Glutamatergic neuron (in vitro differentiated cells): ENCODE data around the gene USP3. TPM values are rescaled to one million over a fixed set of nuclear protein-coding genes. Genes with fewer than 3 reads are reported as not detected.

Source experiments
- DNase-seq: peaks from one replicate; pipeline ENCODE4 v3.0.0; 2022
- H3K27ac Mint-ChIP-seq: one replicate; pipeline ENCODE4 v1.8.0; 2020; ENCODE audit warnings: mild to moderate bottlenecking, mixed read lengths, inconsistent platforms; ENCODE audit not compliant: unreplicated experiment
- H3K27me3 Mint-ChIP-seq: one replicate; pipeline ENCODE4 v1.8.0; 2020; ENCODE audit warnings: mild to moderate bottlenecking, moderate library complexity, mixed read lengths, inconsistent platforms; ENCODE audit not compliant: unreplicated experiment
- H3K36me3 Mint-ChIP-seq: one replicate; pipeline ENCODE4 v1.8.0; 2020; ENCODE audit warnings: mild to moderate bottlenecking, mixed read lengths, inconsistent platforms; ENCODE audit not compliant: unreplicated experiment
- H3K4me1 Mint-ChIP-seq: one replicate; pipeline ENCODE4 v1.8.0; 2020; ENCODE audit warnings: mild to moderate bottlenecking, low read depth, mixed read lengths, inconsistent platforms; ENCODE audit not compliant: unreplicated experiment
- H3K4me3 Mint-ChIP-seq: one replicate; pipeline ENCODE4 v1.8.0; 2020; ENCODE audit warnings: mild to moderate bottlenecking, mixed read lengths, inconsistent platforms; ENCODE audit not compliant: unreplicated experiment
- H3K9me3 Mint-ChIP-seq: one replicate; pipeline ENCODE4 v1.8.0; 2020; ENCODE audit warnings: mild to moderate bottlenecking, moderate library complexity, mixed read lengths, inconsistent platforms; ENCODE audit not compliant: unreplicated experiment
- long read RNA-seq: library from polyadenylated mRNA; unstranded; transcript quantifications from one replicate; pipeline ENCODE4 v2.0.0, GENCODE V29; 2020; ENCODE audit not compliant: unreplicated experiment
- total RNA-seq: library from RNA; stranded (reverse); fragmentation: NEBNext Ultra II Directional; extraction: Animal tissue kit (Norgen Biotek cat#: 25700); gene quantifications from one replicate; pipeline ENCODE4 v1.2.1, GENCODE V29; 2021; ENCODE audit not compliant: unreplicated experiment
- TF ChIP-seq, protein P1 (sequence below): fragments of 200-600 bp; sonication (generic); IDR thresholded peaks from one replicate; pipeline ENCODE4 v1.5.0; 2021; ENCODE audit not compliant: partially characterized antibody, unreplicated experiment

USP3 gene, protein sequence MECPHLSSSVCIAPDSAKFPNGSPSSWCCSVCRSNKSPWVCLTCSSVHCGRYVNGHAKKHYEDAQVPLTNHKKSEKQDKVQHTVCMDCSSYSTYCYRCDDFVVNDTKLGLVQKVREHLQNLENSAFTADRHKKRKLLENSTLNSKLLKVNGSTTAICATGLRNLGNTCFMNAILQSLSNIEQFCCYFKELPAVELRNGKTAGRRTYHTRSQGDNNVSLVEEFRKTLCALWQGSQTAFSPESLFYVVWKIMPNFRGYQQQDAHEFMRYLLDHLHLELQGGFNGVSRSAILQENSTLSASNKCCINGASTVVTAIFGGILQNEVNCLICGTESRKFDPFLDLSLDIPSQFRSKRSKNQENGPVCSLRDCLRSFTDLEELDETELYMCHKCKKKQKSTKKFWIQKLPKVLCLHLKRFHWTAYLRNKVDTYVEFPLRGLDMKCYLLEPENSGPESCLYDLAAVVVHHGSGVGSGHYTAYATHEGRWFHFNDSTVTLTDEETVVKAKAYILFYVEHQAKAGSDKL
- total RNA-seq, result 50.9 TPM
- long read RNA-seq, partial matches to known transcripts, result 0 of 11 reads
- long read RNA-seq, other reads (novel, unspliced or antisense), result 7 of 11 reads

DNA sequence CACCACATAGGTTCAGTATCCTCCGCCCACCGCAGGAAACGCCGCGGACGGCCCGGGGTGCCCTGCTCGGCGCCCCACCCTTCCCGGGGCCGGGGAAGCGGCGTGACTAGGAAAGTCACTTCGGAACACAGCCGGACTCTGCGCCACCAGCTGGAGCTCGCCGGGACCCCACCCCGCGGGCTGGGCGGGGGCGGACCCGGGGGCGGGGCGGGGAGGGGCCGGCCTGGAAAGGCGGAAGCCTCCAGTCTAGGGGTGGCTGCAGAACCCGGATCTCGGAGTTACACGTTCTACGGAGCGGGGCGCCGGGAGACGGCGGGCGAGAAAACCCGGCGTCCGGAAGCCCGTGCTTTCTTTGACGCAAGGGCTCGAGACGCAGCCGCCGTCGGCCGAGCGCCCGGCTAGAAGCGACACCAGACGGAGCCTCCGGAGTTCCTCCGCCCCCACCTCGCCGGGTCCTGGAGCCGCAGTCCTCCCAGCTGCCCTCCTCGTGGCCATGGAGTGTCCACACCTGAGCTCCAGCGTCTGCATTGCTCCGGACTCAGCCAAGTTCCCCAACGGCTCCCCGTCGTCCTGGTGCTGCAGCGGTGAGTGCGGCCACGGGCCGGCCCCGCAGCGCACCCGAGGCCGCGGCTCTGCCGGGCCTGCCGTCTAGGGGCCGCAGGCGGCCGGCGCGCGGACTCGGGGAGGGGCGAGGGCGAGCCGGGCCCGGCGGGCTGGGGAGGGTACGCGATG is at the start of gene USP3:
Gene USP3 (plus strand): TSS at position 347 of the 732 bp plus-strand sequence. CDS start 147 bp downstream, at position 494.
- Mint-ChIP-seq H3K4me3 (peak within 1 kb of the TSS; percentile 91), H3K27ac (peak within 1 kb of the TSS; percentile 77), H3K9me3 (peaks cover 9% of the 10 kb centered on the region), H3K4me1 (peaks cover 26% of the 10 kb centered on the region), H3K36me3 (no peaks in the 10 kb centered on the region), H3K27me3 (peaks cover 30% of the 10 kb centered on the region)
- peak; percentile 92 for DNase-seq
- TF ChIP-seq, protein P1, sequence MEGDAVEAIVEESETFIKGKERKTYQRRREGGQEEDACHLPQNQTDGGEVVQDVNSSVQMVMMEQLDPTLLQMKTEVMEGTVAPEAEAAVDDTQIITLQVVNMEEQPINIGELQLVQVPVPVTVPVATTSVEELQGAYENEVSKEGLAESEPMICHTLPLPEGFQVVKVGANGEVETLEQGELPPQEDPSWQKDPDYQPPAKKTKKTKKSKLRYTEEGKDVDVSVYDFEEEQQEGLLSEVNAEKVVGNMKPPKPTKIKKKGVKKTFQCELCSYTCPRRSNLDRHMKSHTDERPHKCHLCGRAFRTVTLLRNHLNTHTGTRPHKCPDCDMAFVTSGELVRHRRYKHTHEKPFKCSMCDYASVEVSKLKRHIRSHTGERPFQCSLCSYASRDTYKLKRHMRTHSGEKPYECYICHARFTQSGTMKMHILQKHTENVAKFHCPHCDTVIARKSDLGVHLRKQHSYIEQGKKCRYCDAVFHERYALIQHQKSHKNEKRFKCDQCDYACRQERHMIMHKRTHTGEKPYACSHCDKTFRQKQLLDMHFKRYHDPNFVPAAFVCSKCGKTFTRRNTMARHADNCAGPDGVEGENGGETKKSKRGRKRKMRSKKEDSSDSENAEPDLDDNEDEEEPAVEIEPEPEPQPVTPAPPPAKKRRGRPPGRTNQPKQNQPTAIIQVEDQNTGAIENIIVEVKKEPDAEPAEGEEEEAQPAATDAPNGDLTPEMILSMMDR, result peak; percentile 52

DNA sequence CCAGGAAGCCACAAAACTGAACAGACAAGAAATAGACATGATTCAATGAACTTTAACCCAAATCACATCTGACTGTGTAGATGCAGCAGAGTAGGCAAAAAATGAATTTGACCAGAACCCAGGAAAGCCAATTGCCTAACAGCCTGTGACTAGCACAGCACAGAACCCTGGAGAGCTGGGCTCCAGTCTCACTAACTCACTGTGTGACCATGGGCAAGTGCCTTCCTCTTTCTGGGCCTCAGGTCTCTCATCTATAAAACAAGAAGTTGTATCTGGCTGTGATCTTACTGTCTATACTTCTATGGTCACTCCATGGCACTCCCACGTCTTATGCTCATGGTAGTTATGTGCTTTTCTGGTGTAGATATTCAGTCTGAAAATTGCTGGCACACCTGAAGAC is 48.1 kb upstream of the USP3 start:
- no peak for DNase-seq
- peaks cover 2% of the 10 kb centered on the region for H3K4me1 Mint-ChIP-seq
- H3K27ac Mint-ChIP-seq, result no peak overlapping the region
- TF ChIP-seq, protein P1, result no peak
- H3K9me3 Mint-ChIP-seq, result no peaks in the 10 kb centered on the region
- no peak overlapping the region for H3K4me3 Mint-ChIP-seq
- peaks cover 15% of the 10 kb centered on the region for H3K36me3 Mint-ChIP-seq
- no peaks in the 10 kb centered on the region for H3K27me3 Mint-ChIP-seq

DNA sequence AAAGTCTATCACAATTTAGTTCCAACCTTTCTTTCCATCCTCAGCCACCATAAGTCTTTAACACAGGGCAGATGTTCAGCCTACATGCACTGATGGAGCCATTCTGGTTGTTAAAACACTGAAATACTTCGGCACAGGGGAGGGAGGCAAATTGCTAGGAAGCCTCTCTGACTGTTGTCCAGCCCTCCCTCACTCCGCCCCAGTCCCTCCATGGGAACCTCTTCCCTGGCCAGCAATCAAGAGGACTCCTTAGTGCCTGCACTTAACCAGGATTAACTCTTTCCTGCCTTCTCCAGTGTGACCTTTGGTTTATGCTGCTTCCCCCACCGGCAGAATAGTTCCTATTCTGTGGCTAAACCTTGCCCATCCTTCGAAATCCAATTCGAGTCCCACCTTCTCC is 47.0 kb upstream of the USP3 start:
- Mint-ChIP-seq H3K4me3 (no peak overlapping the region), H3K4me1 (peaks cover 2% of the 10 kb centered on the region), H3K36me3 (peaks cover 15% of the 10 kb centered on the region), H3K27ac (no peak overlapping the region), H3K27me3 (no peaks in the 10 kb centered on the region), H3K9me3 (no peaks in the 10 kb centered on the region)
- TF ChIP-seq, protein P1, result no peak
- no peak for DNase-seq

DNA sequence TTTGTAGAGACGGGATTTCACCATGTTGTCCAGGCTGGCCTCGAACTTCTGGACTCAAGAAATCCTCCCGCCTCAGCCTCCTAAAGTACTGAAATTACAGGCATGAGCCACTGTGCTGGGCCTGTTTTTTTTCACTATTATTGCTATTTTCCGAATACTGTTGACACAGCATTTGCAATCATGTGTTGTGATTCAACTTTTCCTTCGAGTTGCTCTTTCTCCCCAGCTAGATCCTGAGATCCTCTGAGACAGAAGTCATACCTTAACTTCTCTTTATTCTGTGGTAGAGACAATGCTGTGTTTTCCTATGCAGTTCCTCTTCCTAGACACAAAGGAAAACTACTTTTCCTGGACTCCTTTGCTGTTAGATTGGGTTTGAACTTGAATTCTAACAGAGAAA is 46.4 kb upstream of the USP3 start:
- no peak overlapping the region for H3K4me3 Mint-ChIP-seq
- H3K36me3 Mint-ChIP-seq, result peaks cover 15% of the 10 kb centered on the region
- H3K27ac Mint-ChIP-seq, result no peak overlapping the region
- no peak for DNase-seq
- no peaks in the 10 kb centered on the region for H3K27me3 Mint-ChIP-seq
- no peaks in the 10 kb centered on the region for H3K9me3 Mint-ChIP-seq
- TF ChIP-seq, protein P1, result no peak
- H3K4me1 Mint-ChIP-seq, result peaks cover 2% of the 10 kb centered on the region
